ENCODE data around the gene ZPBP2. TPM values are rescaled to one million over a fixed set of nuclear protein-coding genes. Genes with fewer than 3 reads are reported as not detected.

Gene ZPBP2
- total and polyA plus RNA-seq, 2 of the 13 experiments (the other 11 are each of a cell fraction or from before 2014, with no cell fraction given), result not detected

GRCh38 chr17:39920218-39921210 is 52.5 kb downstream of the ZPBP2 start (continued):
- TF ChIP-seq ZNF687 (CRISPR knock-in tag; IDR thresholded peaks at IDR 0.05) (peak; percentile 85), ATF5 (CRISPR knock-in tag; IDR thresholded peaks at IDR 0.05; ENCODE audit: low read depth) (no peak), NRL (CRISPR knock-in tag; IDR thresholded peaks at IDR 0.05; ENCODE audit: borderline replicate concordance) (peak; percentile 82), ZBTB7A (CRISPR knock-in tag; IDR thresholded peaks at IDR 0.05) (0 out of 2 replicates have a peak, but pooled peaks have one; percentile 23), ZKSCAN5 (CRISPR knock-in tag; IDR thresholded peaks at IDR 0.05) (no peak), ZC3H13 (CRISPR knock-in tag; IDR thresholded peaks at IDR 0.05) (peak; percentile 82), ZNF580 (CRISPR knock-in tag; IDR thresholded peaks at IDR 0.05; ENCODE audit: borderline replicate concordance, low read depth) (peak; percentile 24; the same call in 1 of the 2 replicates), SPEN (CRISPR knock-in tag; IDR thresholded peaks at IDR 0.05; ENCODE audit: low read depth) (peak; percentile 64), BCL3 (CRISPR knock-in tag; IDR thresholded peaks at IDR 0.05) (peak; percentile 99), RARA (CRISPR knock-in tag; IDR thresholded peaks at IDR 0.05) (peak; percentile 84), SNAI1 (CRISPR knock-in tag; IDR thresholded peaks at IDR 0.05; ENCODE audit: borderline replicate concordance) (no peak), NFKBIZ (CRISPR knock-in tag; IDR thresholded peaks at IDR 0.05) (no peak), ZNF570 (CRISPR knock-in tag; IDR thresholded peaks at IDR 0.05; ENCODE audit: borderline replicate concordance) (no peak), ZNF549 (CRISPR knock-in tag; IDR thresholded peaks at IDR 0.05) (no peak), ZNF784 (CRISPR knock-in tag; IDR thresholded peaks at IDR 0.05; ENCODE audit: borderline replicate concordance) (peak; percentile 57; the same call in 1 of the 2 replicates), ZNF761 (CRISPR knock-in tag; conservative IDR thresholded peaks at IDR 0.05) (no peak), CBX5 (CRISPR knock-in tag; IDR thresholded peaks at IDR 0.05; ENCODE audit: borderline replicate concordance) (no peak), PREB (CRISPR knock-in tag; IDR thresholded peaks at IDR 0.05) (no peak), ZNF431 (CRISPR knock-in tag; IDR thresholded peaks at IDR 0.05; ENCODE audit: borderline replicate concordance, low read depth) (0 out of 2 replicates have a peak, but pooled peaks have one; percentile 38), NCOA1 (CRISPR knock-in tag; IDR thresholded peaks at IDR 0.05) (no peak)
